ENCODE results near the gene PDXP. TPM values are rescaled to one million over a fixed set of nuclear protein-coding genes. Genes with fewer than 3 reads are reported as not detected.

Gene PDXP
- polyA plus RNA-seq, 1 donor (not counting 4 experiments of a cell fraction or from before 2014, with no cell fraction given): 5.2 TPM

DNA sequence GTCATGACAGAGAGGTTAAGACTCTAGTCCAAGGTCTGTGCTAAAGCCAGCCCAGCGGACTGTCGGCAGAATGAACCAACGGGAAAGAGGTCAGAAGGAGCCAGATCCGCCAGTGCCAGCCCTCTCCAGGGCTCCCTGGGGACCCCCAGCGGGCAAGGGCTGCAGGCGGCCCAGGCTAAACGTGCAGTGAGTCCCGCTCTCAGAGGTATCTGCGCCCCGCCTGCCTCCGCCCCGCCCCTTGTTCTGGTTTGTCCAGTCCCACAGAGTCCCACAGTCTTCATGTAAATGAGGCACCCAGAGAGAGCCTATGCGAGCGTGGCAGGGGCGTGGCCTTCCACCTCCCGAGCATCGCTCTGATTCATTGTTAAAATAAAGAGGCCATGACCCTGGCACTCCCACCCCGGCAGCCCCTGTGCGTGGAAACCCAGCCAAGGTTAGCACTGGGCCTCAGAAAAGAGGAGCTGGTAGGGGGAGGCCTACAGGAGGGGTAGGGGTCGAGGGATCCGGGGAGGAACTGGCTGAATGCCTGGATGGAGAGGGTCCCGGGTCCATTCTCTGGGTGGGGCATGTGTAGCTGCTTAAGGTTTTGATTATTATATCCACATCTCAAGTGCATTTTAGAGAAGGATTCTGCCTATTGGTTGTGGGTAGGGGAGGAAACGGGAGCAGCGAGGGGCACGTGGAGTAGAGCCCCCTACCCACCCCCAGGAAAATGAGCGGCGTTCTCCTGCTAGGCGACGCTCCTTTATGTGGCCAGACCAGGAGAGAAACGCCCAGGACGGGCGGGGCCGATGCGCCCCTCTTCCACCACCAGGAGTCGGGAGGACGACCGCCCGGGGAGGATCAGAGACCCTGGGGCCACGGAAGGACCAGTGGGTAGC, 38.4 kb downstream of the PDXP start, which contains the start of gene TRIOBP:
TRIOBP (plus strand) TSS at position 392 of the 881 bp plus-strand sequence. CDS start 4,318 bp downstream, outside the sequence.
- Histone ChIP-seq H3K4me2 (ENCODE audit: control insufficient read depth, extremely low read depth, insufficient read depth, low read depth, low read length) (peak within 1 kb of the TSS; percentile 70), H3K4me1 (ENCODE audit: control insufficient read depth, extremely low read depth, insufficient read depth, low read length) (peaks cover 7% of the 10 kb centered on the region), H3K27me3 (ENCODE audit: control insufficient read depth, extremely low read depth, insufficient read depth, low read length) (no peaks in the 10 kb centered on the region), H3K79me2 (ENCODE audit: control insufficient read depth, insufficient read depth, low read length) (no peaks in the 10 kb centered on the region), H3K36me3 (ENCODE audit: control insufficient read depth in 2 of 2, extremely low read depth in 1 of 2, insufficient read depth in 2 of 2, low read length in 2 of 2) (peaks cover 10 to 12% of the 10 kb centered on the region in 2 experiments), H3K9ac (ENCODE audit: control insufficient read depth, extremely low read depth, insufficient read depth, low read length) (no peak within 1 kb of the TSS), H3K9me1 (ENCODE audit: control insufficient read depth, extremely low read depth, insufficient read depth, low read length) (no peaks in the 10 kb centered on the region), H3K27ac (ENCODE audit: control insufficient read depth, insufficient read depth, low read length) (no peak within 1 kb of the TSS), H2AFZ (ENCODE audit: control insufficient read depth, low read length) (no peak within 1 kb of the TSS), H3K4me3 (ENCODE audit: control insufficient read depth in 2 of 3, extremely low read depth in 1 of 3, insufficient read depth in 2 of 3, low read depth in 1 of 3, low read length in 3 of 3) (peak within 1 kb of the TSS in 1 of 3 experiments; percentile 36), H4K20me1 (ENCODE audit: control insufficient read depth, extremely low read depth, insufficient read depth, low read length) (peaks cover under 1% of the 10 kb centered on the region), H3K9me3 (ENCODE audit: control insufficient read depth, low read depth, low read length) (no peaks in the 10 kb centered on the region)
- peak; percentile 80 for DNase-seq (ENCODE audit: low read depth, low spot score)
- dilution Hi-C loops (cut with MboI; ENCODE audit: extremely low pct_ligation_motif_present, low sequenced_read_pairs): no loop called here
- peak; percentile 79 for FAIRE-seq
- TF ChIP-seq CTCF (optimal IDR thresholded peaks at IDR 0.05 in 1 of 3, IDR thresholded peaks at IDR 0.05 in 1 of 3, conservative IDR thresholded peaks at IDR 0.05 in 1 of 3; ENCODE audit: extremely low read depth in 1 of 3, insufficient read depth in 2 of 3, low read length in 3 of 3) (peak; percentile 21 to 58 (median 32)), EZH2 (IDR thresholded peaks at IDR 0.05; ENCODE audit: low read length) (no peak)

DNA sequence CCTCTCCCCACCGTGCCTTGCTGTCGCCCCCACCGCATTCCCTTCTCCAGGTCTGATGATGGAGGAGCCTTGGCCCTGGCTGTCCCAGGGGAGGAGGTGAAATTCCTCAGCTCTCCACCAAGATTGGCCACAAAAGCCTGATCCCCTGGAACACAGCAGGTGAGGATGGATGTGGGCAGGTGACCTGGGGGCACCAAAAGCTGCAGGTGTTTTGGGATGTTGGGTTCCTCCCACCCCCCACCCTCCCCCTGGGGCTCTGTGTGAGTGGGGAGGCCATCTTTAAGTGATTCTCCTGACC, 39.0 kb downstream of the PDXP start:
- Histone ChIP-seq H2AFZ (ENCODE audit: control insufficient read depth, low read length) (no peak overlapping the region), H3K4me3 (ENCODE audit: control insufficient read depth in 2 of 3, extremely low read depth in 1 of 3, insufficient read depth in 2 of 3, low read depth in 1 of 3, low read length in 3 of 3) (no peak overlapping the region), H3K27ac (ENCODE audit: control insufficient read depth, insufficient read depth, low read length) (no peak overlapping the region), H3K9me1 (ENCODE audit: control insufficient read depth, extremely low read depth, insufficient read depth, low read length) (no peaks in the 10 kb centered on the region), H3K9ac (ENCODE audit: control insufficient read depth, extremely low read depth, insufficient read depth, low read length) (no peak overlapping the region), H3K4me1 (ENCODE audit: control insufficient read depth, extremely low read depth, insufficient read depth, low read length) (peaks cover 7% of the 10 kb centered on the region), H3K27me3 (ENCODE audit: control insufficient read depth, extremely low read depth, insufficient read depth, low read length) (no peaks in the 10 kb centered on the region), H3K4me2 (ENCODE audit: control insufficient read depth, extremely low read depth, insufficient read depth, low read depth, low read length) (no peak overlapping the region), H3K79me2 (ENCODE audit: control insufficient read depth, insufficient read depth, low read length) (no peaks in the 10 kb centered on the region), H4K20me1 (ENCODE audit: control insufficient read depth, extremely low read depth, insufficient read depth, low read length) (no peaks in the 10 kb centered on the region), H3K36me3 (ENCODE audit: control insufficient read depth in 2 of 2, extremely low read depth in 1 of 2, insufficient read depth in 2 of 2, low read length in 2 of 2) (peaks cover 5 to 8% of the 10 kb centered on the region in 2 experiments), H3K9me3 (ENCODE audit: control insufficient read depth, low read depth, low read length) (no peaks in the 10 kb centered on the region)
- dilution Hi-C loops (cut with MboI; ENCODE audit: extremely low pct_ligation_motif_present, low sequenced_read_pairs): no loop called here
- TF ChIP-seq EZH2 (IDR thresholded peaks at IDR 0.05; ENCODE audit: low read length) (no peak), CTCF (optimal IDR thresholded peaks at IDR 0.05 in 1 of 3, IDR thresholded peaks at IDR 0.05 in 1 of 3, conservative IDR thresholded peaks at IDR 0.05 in 1 of 3; ENCODE audit: extremely low read depth in 1 of 3, insufficient read depth in 2 of 3, low read length in 3 of 3) (no peak)
- no peak for FAIRE-seq
- DNase-seq (ENCODE audit: low read depth, low spot score): no peak

Measured in keratinocyte (primary cell).